ENCODE measurements around the gene LY86.
"Not testable (repeated sequence)": the region's sequence is repeated elsewhere in the genome, so short reads cannot be mapped to it uniquely, and the experiment has no call there.

LY86 gene

GRCh38 chr6:6596529-6597328 lies 8.2 kb downstream of the LY86 start:
- no peak for DNase-seq

DNA sequence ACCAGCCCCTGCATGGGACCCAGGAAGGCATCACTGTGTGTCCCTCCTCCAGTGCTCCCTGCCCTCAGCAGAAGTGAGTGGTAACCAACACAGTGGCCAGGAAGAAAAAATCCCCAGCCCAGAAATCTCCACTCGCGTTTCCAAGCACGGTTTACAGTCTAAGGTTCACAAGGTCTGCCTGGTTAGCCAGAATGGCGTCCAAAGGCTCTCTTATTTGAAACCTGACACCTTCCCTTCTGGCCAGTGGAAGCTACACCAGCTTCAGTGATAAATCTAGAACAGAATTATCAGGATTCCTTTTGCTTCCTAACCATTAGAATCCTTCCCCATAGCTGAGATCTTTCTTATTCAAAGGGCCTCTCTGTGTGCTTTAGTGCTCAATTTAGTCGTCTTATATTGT lies 9.2 kb downstream of the LY86 start:
- no peak for DNase-seq

DNA sequence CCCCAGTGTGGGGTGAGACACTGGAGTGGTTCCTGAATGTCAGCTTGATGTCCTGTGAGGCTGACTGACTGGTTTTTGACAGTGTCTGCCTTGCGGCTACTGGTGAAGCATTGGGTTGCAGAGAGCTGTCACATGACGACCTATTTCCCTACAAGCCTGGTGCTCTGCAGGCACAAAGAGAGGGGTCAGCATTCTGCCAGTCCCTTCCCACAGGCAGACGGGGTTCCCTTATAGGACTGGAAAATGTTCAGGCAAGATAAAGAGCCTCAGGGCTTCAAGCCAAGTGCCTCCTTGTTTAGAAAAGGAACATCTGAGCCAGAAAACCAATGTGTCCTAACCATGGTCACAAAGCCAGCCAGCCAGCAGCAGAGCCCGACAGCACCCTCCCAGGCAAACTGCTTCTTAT lies 11.0 kb downstream of the LY86 start:
- DNase-seq = no peak

GRCh38 chr6:6600875-6601274 lies 12.4 kb downstream of the LY86 start:
- DNase-seq = no peak

DNA sequence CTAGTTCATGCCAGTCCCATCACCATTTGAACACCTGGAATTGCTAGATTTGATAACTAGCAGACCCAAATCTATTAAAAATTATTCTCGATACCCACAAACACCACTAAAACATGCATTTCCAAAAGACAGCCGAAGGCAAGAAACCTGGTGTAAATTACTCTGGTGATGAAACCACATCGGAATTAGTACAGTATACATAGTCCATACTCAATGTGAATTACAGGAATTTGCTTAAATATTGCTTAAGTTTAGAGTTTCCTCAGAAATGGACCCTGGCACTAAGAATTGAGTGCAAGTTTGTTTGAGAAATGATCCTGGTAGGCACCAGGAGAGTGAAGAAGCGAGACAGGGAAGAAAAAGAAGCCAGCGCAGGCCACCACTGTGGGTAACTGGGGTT lies 13.7 kb downstream of the LY86 start:
- DNase-seq = no peak

GRCh38 chr6:6603317-6603716 lies 14.8 kb downstream of the LY86 start:
- no peak for DNase-seq

- no peak for DNase-seq
Measured at GRCh38 chr6:6604015-6604414, 15.5 kb downstream of the LY86 start.

DNA sequence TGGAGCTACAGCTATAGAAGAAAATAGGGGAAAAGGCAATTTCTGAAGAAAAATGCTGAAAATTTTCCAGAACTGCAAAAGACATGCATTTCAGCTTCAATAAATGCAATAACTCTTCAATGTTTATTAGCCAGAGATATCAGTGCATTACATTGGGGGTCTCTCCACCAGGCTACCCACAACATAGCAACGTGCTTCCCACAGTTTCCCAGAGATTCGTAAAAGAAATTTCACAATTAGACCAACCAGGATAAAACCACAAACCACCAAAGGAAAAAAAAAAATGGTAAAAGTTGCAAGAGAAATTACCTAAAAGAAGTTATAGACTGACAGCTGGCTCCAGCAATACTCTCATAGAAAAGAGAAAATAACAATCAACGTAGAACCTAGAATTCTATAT lies 16.0 kb downstream of the LY86 start:
- DNase-seq = no peak

- DNase-seq = no peak
Measured at GRCh38 chr6:6605873-6606272, 17.4 kb downstream of the LY86 start.

GRCh38 chr6:6606391-6607030 lies 18.0 kb downstream of the LY86 start:
- DNase-seq = not testable (repeated sequence)

DNA sequence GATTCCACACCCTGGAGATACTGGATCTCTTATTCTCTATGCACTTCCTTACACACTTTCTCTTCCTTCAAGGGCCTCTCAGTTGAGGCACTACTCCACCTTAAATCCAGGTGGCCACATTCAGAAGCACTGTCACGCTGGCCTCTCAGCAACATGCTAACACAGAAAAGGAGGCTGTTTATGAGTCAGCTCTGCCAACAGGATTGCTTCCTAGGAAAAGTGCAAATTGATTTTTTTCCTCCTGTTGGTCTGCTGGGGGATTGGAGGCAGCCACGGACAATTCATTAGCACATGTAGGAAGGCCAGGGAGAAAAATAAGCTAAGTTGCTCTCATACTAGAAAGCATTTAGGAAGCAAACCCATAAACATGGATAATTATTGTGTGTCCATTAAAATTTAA lies 20.9 kb downstream of the LY86 start:
- DNase-seq = no peak

DNA sequence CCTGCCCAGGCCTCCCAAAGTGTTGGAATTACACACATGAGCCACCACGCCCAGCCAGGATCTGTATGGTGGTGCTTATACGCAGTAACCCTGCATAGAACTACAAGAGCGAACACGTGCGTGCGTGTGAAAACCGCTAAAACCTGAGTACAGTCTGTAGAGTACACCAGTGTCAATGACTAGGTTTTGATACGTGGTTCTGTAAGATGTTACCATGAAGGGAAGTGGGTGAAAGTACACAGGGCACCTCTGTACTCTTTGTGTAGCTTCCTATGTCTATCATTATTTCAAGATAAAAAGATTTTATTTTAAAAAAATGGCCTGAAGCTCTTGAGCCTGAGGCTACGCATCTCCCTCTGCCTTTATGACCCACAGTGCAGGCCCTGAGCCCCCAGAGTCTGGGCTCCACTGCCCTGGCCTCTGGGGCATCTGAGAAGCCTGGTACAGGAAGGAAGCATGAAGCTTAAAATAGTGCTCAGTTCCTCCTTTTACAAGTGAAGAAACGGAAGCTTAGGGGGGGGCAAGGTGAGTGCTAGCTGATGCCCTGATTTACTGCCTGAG lies 21.6 kb downstream of the LY86 start:
- no peak for DNase-seq

- DNase-seq = no peak
Measured at GRCh38 chr6:6611486-6611885, 23.0 kb downstream of the LY86 start.

DNA sequence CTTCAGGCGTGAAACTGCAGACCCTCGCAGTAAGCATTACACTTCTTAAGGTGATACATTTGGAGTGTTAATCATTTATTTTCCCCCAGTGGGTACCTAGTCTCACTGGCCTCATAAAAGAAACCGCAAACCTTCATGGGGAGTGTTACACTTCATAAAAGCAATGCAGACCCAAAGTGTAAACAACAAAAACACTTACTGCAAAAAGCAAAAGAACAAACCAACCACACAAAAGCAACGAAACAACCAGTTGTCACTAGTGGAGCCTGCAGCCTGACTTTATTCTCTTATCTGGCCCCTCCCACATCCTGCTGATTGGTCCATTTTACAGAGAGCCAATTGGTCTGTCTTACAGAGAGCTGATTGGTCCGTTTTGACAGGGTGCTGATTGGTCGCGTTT lies 23.8 kb downstream of the LY86 start:
- DNase-seq = no peak

GRCh38 chr6:6613103-6613718 lies 24.7 kb downstream of the LY86 start:
- not testable (repeated sequence) for DNase-seq

DNA sequence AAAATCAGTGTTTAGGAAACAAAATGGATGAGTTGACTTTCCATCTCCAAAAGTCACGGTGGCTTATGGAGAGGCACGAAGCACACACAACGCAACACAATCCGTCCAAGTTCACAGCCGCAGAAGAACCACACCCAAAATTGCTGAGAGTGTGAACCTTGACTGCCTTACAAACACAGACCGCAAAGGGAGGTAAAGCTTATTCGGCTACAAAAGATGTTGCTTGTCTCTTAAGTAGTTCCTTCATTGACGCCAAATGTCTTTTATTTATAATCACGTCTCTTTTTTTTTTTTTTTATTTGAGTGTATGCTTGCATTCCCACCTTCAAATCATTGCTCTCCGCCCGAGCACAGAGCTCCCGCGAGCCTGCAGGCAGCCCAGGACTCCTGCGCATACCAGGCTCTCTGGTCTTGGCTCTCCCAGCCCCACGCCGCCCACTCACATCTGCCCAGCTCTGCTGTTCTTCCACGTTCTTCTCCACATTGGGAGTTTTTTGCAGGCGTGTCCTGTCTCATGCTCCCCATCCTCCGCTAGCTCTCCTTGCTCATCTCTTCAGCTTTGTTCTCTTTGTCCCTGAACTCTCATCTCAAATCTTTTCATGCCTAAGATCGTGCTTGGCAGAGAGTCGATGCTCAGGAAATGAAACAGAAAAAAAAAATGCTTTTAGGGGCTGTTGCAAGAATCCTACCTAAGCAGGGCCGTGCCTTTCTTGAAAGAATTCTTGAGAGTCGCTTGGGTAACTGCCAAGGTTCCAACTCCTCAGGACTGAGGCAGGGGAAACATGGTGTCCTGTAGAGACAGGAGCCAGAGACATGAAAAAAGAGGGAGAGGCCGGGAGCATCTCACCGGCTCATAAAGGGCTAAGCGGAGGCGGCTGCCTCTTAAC lies 25.8 kb downstream of the LY86 start:
- no peak for DNase-seq

DNA sequence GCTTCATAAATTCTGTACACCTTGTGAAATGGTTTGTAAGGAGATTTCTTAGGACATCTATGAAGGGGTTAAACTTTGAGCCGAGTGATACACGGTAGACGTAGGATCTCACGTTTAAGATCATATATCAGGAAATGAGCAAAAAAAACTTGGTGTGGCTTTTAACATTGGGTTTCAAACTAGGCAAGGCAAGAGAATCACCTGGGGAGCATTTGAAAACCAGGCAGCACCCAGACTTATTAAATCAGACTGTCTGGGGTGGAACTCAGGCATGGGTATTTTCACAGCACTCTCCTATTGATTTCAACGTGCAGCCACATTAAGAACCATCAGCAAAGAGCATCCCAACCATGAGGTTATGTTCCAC lies 26.4 kb downstream of the LY86 start:
- DNase-seq = no peak

DNA sequence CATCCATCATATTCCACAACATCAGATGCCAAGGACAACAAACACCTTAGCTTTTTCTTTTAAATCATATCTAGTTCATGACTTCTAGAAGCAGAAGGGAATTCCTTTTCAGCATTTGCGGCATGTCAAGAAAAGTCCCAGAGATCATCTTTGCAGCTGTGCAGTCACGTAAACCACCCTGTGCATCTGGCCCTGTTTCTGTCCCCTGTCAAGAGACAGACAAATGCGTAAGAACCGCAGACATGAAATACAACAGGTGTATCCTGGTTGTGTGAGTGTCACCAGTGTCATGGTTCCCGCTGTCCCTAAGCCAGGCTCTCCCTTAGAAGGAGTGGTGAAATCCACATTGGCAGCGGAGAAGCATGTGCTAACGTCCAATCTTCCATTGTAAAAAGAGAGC lies 28.1 kb downstream of the LY86 start:
- DNase-seq = no peak

GRCh38 chr6:6619021-6619794 lies 30.7 kb downstream of the LY86 start:
- no peak for DNase-seq

GRCh38 chr6:6620766-6621425 lies 32.4 kb downstream of the LY86 start:
- DNase-seq = no peak

GRCh38 chr6:6622501-6622900 lies 34.0 kb downstream of the LY86 start:
- no peak for DNase-seq

DNA sequence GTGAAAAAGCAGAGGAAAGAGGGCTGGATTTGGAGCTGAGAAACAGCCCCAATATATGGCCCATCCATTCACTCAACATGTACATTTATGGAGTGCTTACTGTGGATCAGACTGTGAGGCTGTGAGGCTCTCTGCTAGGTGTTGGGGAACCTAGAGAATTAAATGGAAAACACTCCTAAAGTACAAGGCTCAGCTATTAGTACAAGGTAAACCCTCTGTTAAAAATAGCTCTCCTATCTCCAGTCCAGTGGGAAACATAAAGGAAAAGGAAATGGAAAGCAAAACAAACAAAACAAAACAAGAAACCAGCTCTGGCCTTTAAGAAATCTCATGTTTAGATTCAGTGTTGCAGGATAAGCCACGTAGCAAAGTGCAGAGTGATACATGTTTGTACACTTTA lies 35.0 kb downstream of the LY86 start:
- DNase-seq = no peak
